K562 (cell line): ENCODE data around the gene OR4D9. TPM values are rescaled to one million over a fixed set of nuclear protein-coding genes. Genes with fewer than 3 reads are reported as not detected.

ENCODE experiments used
- ARID3B ChIP-seq: fragments of 250-450 bp; sonication (Bioruptor Pico); IDR thresholded peaks from 2 replicates; pipeline ENCODE4 v1.4.0; 2020; ENCODE audit warnings: borderline replicate concordance
- ASH1L ChIP-seq: fragments of 450-650 bp; IDR thresholded peaks from 2 replicates; pipeline ENCODE4 v1.6.1; 2018; ENCODE audit warnings: borderline replicate concordance, mild to moderate bottlenecking, low read depth; ENCODE audit not compliant: partially characterized antibody
- ATF6 ChIP-seq: sonication (generic); formaldehyde crosslinking; IDR thresholded peaks from 2 replicates; pipeline ENCODE4 v1.4.0; 2020; ENCODE audit warnings: mild to moderate bottlenecking, missing genetic modification reagents
- CBFB ChIP-seq: sonication (generic); formaldehyde crosslinking; IDR thresholded peaks from 2 replicates; pipeline ENCODE4 v1.4.0; 2020; ENCODE audit warnings: mild to moderate bottlenecking, missing genetic modification reagents
- MGA ChIP-seq: fragments of 450-650 bp; IDR thresholded peaks from 2 replicates; pipeline ENCODE4 v1.6.1; 2016; ENCODE audit warnings: mild to moderate bottlenecking, moderate library complexity
- NCOA2 ChIP-seq, 2 experiments: fragments of 450-650 bp; IDR thresholded peaks; 2 replicates each; pipeline ENCODE4 v1.6.1; 2018; ENCODE audit warnings: mild to moderate bottlenecking in 2 of 2, moderate library complexity in 1 of 2; ENCODE audit not compliant: partially characterized antibody in 2 of 2
- NR2C1 ChIP-seq, 2 experiments: fragments of 450-650 bp; IDR thresholded peaks; 2 replicates each; pipeline ENCODE4 v1.6.1; 2017; ENCODE audit warnings: mild to moderate bottlenecking in 2 of 2, antibody characterized with exemption in 1 of 2, inconsistent platforms in 1 of 2, missing compliant biosample characterization in 1 of 2, missing genetic modification characterization in 1 of 2
- SMARCA4 ChIP-seq: fragments of 450-650 bp; IDR thresholded peaks from 2 replicates; pipeline ENCODE4 v1.6.1; 2016
- TSC22D4 ChIP-seq: fragments of 450-650 bp; IDR thresholded peaks from 2 replicates; pipeline ENCODE4 v1.6.1; 2016; ENCODE audit warnings: missing genetic modification characterization, missing biosample characterization, control low read depth
- ZNF134 ChIP-seq: fragments of 250-450 bp; sonication (Bioruptor Pico); conservative IDR thresholded peaks from 2 replicates; pipeline ENCODE4 v1.4.0; 2020
- polyA plus RNA-seq, 8 experiments: library from polyadenylated mRNA; depleted of rRNA in 4 of 8; stranded (reverse) in 5 of 8; unstranded in 3 of 8; fragments of >200 nt; fragmentation: Nextera tagmentation in 2 of 8; fragmentation: Illumina TruSeq in 1 of 8; extraction: Ambion mirVana in 2 of 8; extraction: Trizol in 1 of 8; gene quantifications; 2 replicates each; pipeline versions ENCODE4 v1.2.1 to v1.2.3, GENCODE V29; 2011 to 2014; ENCODE audit warnings: inconsistent platforms in 1 of 8, missing spikeins in 1 of 8
- total RNA-seq, 7 experiments: library from RNA; depleted of rRNA in 6 of 7; stranded (reverse); fragments of >200 nt in 6 of 7; fragmentation: Illumina TruSeq in 2 of 7; extraction: Trizol in 2 of 7; gene quantifications; 2 replicates each; pipeline versions ENCODE4 v1.2.1 to v1.2.3, GENCODE V29; 2011 to 2021; ENCODE audit warnings: low replicate concordance in 1 of 7

The OR4D9 gene
- total and polyA plus RNA-seq, 9 of the 15 experiments (the other 6 are each of a cell fraction or from before 2014, with no cell fraction given), result not detected

DNA sequence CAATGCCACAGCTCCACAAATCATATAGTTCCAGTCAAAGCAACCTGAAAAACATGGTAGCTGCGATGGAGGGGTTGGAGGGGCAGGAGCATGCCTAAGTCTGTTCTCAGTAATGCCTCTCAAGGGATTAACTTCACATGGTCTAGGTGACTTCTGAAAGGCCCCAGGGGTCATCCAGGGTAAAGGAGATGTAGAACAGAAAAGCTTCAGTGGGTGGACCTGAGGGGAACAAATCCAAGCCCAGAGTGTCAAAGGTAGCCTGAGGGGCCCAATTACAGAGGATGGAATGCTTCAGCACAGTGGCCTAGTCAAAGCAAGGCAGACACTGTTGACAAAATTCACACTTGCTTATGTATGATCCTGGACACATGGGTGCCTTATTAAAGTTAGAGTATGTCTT lies 23.3 kb downstream of the OR4D9 start (continued):
- no peak for TF ChIP-seq MGA
- TF ChIP-seq NCOA2 (IDR thresholded peaks at IDR 0.05; ENCODE audit: partially characterized antibody in 2 of 2), result no peak
- no peak for TF ChIP-seq SMARCA4
- no peak for TF ChIP-seq TSC22D4 (tag)
- no peak for TF ChIP-seq CBFB (CRISPR knock-in tag)
- TF ChIP-seq NR2C1 (IDR thresholded peaks at IDR 0.05), result no peak
- no peak for TF ChIP-seq NR2C1 (tag; IDR thresholded peaks at IDR 0.05)
- no peak for TF ChIP-seq ZNF134 (CRISPR knock-in tag)
- TF ChIP-seq ATF6 (CRISPR knock-in tag), result no peak
- no peak for TF ChIP-seq ARID3B (CRISPR knock-in tag)
- no peak for TF ChIP-seq ASH1L
- TF ChIP-seq, all 486 proteins: peak for 0
